Smooth muscle cell (in vitro differentiated cells): ENCODE data around the gene MLYCD. TPM values are rescaled to one million over a fixed set of nuclear protein-coding genes. Genes with fewer than 3 reads are reported as not detected.

Experiments
- DNase-seq: peaks from one replicate; lab custom pipeline; 2025; ENCODE audit not compliant: unreplicated experiment; lab: John Stamatoyannopoulos, UW
- H2AFZ ChIP-seq: fragments of 200-600 bp; sonication (generic); 2 replicates; pipeline ENCODE4 v1.6.0; 2016; ENCODE audit warnings: antibody characterized with exemption, low read depth, mild to moderate bottlenecking
- H3F3A ChIP-seq: fragments of 200-600 bp; sonication (generic); 2 replicates; pipeline ENCODE4 v1.6.0; 2017; ENCODE audit warnings: antibody characterized with exemption, low read depth
- H3K27ac ChIP-seq: fragments of 200-600 bp; sonication (generic); 2 replicates; pipeline ENCODE4 v1.5.1; 2016; ENCODE audit warnings: low read depth, mild to moderate bottlenecking
- H3K27me3 ChIP-seq: fragments of 200-600 bp; sonication (generic); 2 replicates; pipeline ENCODE4 v1.6.1; 2016; ENCODE audit warnings: low read depth, mild to moderate bottlenecking
- H3K36me3 ChIP-seq: fragments of 200-600 bp; sonication (generic); 2 replicates; pipeline ENCODE4 v1.5.1; 2016; ENCODE audit warnings: low read depth
- H3K4me1 ChIP-seq: fragments of 200-600 bp; sonication (generic); 2 replicates; pipeline ENCODE4 v1.5.1; 2016; ENCODE audit warnings: low read depth
- H3K4me2 ChIP-seq: fragments of 200-600 bp; sonication (generic); 2 replicates; pipeline ENCODE4 v1.6.0; 2016; ENCODE audit warnings: mild to moderate bottlenecking
- H3K4me3 ChIP-seq: fragments of 200-600 bp; sonication (generic); 2 replicates; pipeline ENCODE4 v1.5.1; 2016; ENCODE audit warnings: mild to moderate bottlenecking
- H3K79me2 ChIP-seq: fragments of 200-600 bp; sonication (generic); 2 replicates; pipeline ENCODE4 v1.6.0; 2016; ENCODE audit warnings: low read depth, mild to moderate bottlenecking
- H3K9ac ChIP-seq: fragments of 200-600 bp; sonication (generic); 2 replicates; pipeline ENCODE4 v1.6.0; 2016; ENCODE audit warnings: low read depth
- H3K9me3 ChIP-seq: fragments of 200-600 bp; sonication (generic); replicated peaks from 2 replicates; pipeline ENCODE4 v1.5.1; 2016; ENCODE audit warnings: low read depth
- H4K20me1 ChIP-seq: fragments of 200-600 bp; sonication (generic); 2 replicates; pipeline ENCODE4 v1.6.0; 2016; ENCODE audit warnings: low read depth
- WGBS: methylation state at CpG from one replicate; pipeline ENCODE4 v1.1.7; 2016; ENCODE audit warnings: low lambda C conversion rate; 5-methylcytosine and 5-hydroxymethylcytosine counted together
- polyA plus RNA-seq: library from polyadenylated mRNA; unstranded; fragments of >200 nt; fragmentation: Nextera tagmentation; extraction: Ambion mirVana; gene quantifications from 2 replicates; pipeline ENCODE4 v1.2.1, GENCODE V29; 2016
- total RNA-seq: library from RNA; depleted of rRNA; stranded (reverse); fragments of >200 nt; gene quantifications from 2 replicates; pipeline ENCODE4 v1.2.3, GENCODE V29; 2014
- TF ChIP-seq, protein P1 (sequence below): fragments of 200-600 bp; sonication (generic); IDR thresholded peaks from 2 replicates; pipeline ENCODE4 v1.5.1; 2017; ENCODE audit warnings: borderline replicate concordance, mild to moderate bottlenecking, antibody characterized with exemption; ENCODE audit not compliant: insufficient read depth, poor library complexity, severe bottlenecking

MLYCD gene
- total and polyA plus RNA-seq, 2 experiments from 2014 or later: 1.2 to 1.6 TPM

DNA sequence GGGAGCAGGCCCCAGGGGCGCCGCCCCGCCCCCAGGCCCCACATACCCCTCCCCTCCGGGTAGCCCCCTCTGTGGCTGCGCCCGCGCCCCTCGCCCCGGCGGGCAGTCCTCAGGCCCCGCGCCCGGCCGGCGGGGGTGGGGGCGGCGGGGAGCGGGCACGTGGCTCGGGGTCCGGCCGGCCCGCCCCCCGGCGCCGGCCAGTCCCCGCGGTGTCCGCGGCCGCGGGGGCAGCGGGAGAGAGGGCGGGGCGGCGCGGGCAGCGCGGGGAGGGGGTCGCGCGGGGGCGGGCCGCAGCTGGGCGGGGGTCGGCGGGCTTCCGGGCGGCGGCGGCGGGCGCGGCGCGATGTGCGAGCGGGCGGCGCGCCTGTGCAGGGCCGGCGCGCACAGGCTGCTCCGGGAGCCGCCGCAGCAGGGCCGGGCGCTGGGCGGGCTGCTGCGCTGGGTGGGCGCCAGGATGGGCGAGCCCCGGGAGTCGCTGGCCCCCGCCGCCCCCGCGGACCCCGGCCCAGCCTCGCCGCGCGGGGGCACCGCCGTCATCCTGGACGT is 69.5 kb downstream of the MLYCD start:
- Histone ChIP-seq H2AFZ (no peak overlapping the region), H3K36me3 (no peaks in the 10 kb centered on the region), H3K9me3 (no peaks in the 10 kb centered on the region), H3K4me1 (no peaks in the 10 kb centered on the region), H3K4me2 (peak overlapping the region; percentile 85), H3K79me2 (no peaks in the 10 kb centered on the region), H4K20me1 (no peaks in the 10 kb centered on the region), H3K9ac (no peak overlapping the region), H3K27me3 (peaks cover 12% of the 10 kb centered on the region), H3K4me3 (peak overlapping the region; percentile 45), H3K27ac (no peak overlapping the region), H3F3A (no peaks in the 10 kb centered on the region)
- no peak for DNase-seq
- TF ChIP-seq, protein P1, sequence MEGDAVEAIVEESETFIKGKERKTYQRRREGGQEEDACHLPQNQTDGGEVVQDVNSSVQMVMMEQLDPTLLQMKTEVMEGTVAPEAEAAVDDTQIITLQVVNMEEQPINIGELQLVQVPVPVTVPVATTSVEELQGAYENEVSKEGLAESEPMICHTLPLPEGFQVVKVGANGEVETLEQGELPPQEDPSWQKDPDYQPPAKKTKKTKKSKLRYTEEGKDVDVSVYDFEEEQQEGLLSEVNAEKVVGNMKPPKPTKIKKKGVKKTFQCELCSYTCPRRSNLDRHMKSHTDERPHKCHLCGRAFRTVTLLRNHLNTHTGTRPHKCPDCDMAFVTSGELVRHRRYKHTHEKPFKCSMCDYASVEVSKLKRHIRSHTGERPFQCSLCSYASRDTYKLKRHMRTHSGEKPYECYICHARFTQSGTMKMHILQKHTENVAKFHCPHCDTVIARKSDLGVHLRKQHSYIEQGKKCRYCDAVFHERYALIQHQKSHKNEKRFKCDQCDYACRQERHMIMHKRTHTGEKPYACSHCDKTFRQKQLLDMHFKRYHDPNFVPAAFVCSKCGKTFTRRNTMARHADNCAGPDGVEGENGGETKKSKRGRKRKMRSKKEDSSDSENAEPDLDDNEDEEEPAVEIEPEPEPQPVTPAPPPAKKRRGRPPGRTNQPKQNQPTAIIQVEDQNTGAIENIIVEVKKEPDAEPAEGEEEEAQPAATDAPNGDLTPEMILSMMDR: no peak
- 1% methylated on average over 15 of the region's 87 CpGs for WGBS

DNA sequence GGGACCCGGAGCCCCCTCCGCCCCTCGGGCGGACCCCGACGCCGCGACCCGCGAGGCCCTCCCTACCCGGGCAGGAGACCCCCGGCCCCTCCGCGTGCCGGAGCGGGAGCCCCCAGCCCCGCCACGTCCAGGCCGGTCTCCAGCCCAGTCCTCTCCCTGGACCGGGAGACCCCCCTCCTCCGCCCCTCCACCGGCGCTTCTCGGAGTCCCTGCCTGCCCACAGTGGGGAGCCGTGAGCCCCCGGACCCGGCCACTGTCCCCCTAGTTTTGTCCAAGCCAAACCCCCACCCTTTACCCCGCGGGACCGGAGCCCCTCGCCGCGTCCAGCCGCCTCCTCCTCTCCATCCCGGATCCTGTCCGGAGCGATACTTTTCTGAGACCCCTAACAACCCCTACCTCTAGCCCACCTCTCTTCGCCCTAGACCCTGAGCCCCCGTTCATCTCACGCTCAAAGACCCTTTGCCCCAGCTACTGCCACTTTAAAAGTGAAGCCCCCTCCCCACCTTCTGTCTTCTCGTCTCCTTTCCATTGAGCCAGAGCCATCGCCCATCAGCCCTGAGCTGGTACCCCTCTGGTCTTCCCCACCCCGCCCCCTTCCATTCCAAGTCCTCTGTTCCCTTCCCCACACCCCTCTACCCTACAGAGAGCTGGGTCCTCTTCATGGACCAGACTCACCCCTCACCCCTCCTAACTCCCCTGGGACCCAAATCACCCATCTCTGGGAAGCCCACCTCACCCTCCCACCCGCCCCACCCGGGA is 70.2 kb downstream of the MLYCD start:
- TF ChIP-seq, protein P1: no peak
- no peak overlapping the region for H3K27ac ChIP-seq
- no peak overlapping the region for H3K9ac ChIP-seq
- no peak for DNase-seq
- no peaks in the 10 kb centered on the region for H3K36me3 ChIP-seq
- no peaks in the 10 kb centered on the region for H3K4me1 ChIP-seq
- H3F3A ChIP-seq: no peaks in the 10 kb centered on the region
- no peaks in the 10 kb centered on the region for H3K79me2 ChIP-seq
- H3K27me3 ChIP-seq: peaks cover 12% of the 10 kb centered on the region
- H3K4me3 ChIP-seq: no peak overlapping the region
- H2AFZ ChIP-seq: no peak overlapping the region
- 29% methylated on average over 19 of the region's 45 CpGs for WGBS
- no peaks in the 10 kb centered on the region for H3K9me3 ChIP-seq
- peak overlapping the region; percentile 59 for H3K4me2 ChIP-seq
- no peaks in the 10 kb centered on the region for H4K20me1 ChIP-seq

DNA sequence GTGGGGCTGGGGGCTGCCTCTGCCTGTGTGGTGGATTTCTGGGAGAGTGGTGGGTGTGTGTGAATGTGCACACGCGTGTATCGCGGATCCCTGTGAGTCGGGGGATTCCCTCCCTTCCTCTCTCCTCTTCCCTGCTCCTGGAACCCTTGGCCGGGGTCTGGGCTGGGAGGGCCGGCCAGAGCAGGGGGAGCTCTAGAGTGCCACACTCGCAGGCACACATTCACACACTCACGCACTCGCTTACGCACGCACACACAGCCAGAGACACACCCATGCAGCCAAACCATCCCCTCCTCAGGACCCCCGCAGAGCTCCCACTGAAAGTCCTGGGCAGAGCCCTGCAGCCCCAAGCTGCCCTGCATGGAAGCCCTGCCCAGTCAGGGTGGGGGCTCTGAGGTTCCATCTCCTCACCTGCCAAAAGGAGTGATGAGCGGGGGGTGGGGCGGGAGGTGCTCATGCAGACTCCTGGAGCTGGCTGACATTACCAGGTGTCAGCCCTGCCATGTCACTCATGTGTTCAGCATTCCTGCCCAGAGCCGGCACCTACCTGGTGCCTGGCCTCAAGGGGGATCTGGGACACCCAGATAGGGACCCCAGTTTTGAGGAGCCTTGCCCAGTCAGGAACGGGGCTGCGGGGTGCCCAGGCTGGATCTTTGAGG is 71.0 kb downstream of the MLYCD start:
- Histone ChIP-seq H3K27me3 (peaks cover 12% of the 10 kb centered on the region), H2AFZ (no peak overlapping the region), H3K79me2 (no peaks in the 10 kb centered on the region), H3F3A (no peaks in the 10 kb centered on the region), H3K9ac (no peak overlapping the region), H3K4me1 (no peaks in the 10 kb centered on the region), H3K9me3 (no peaks in the 10 kb centered on the region), H3K4me2 (no peak overlapping the region), H3K36me3 (no peaks in the 10 kb centered on the region), H3K27ac (no peak overlapping the region), H4K20me1 (no peaks in the 10 kb centered on the region), H3K4me3 (no peak overlapping the region)
- no peak for DNase-seq
- 78% methylated on average over 9 of the region's 18 CpGs for WGBS
- TF ChIP-seq, protein P1: no peak
